HTR-8/SVneo (cell line): Measurements from ENCODE around the gene METTL18.

ENCODE experiments used
- DNase-seq: peaks from one replicate; pipeline ENCODE4 v3.0.0; 2011; ENCODE audit warnings: low spot score, mixed read lengths; ENCODE audit not compliant: insufficient read length
- FAIRE-seq: peaks from 2 replicates; lab custom pipeline; 2011; peaks lifted over from hg19 to GRCh38; lab: Jason Lieb, UNC

METTL18 gene

GRCh38 chr1:169788402-169788801, 6.3 kb downstream of the METTL18 start:
- DNase-seq = no peak
- no peak for FAIRE-seq

- FAIRE-seq (no peak), DNase-seq (no peak)
These were observed 7.7 kb downstream of the METTL18 start for GRCh38 chr1:169786974-169787373.

- no peak for FAIRE-seq
- DNase-seq = no peak
These were observed 9.4 kb downstream of the METTL18 start for GRCh38 chr1:169785267-169785666.

GRCh38 chr1:169784102-169784501, 10.6 kb downstream of the METTL18 start:
- DNase-seq (no peak), FAIRE-seq (no peak)

GRCh38 chr1:169782596-169782995, 12.1 kb downstream of the METTL18 start:
- DNase-seq (no peak), FAIRE-seq (no peak)

GRCh38 chr1:169779970-169780369, 14.7 kb downstream of the METTL18 start:
- FAIRE-seq = no peak
- DNase-seq = no peak

GRCh38 chr1:169779150-169779549, 15.6 kb downstream of the METTL18 start:
- no peak for DNase-seq
- FAIRE-seq = no peak

GRCh38 chr1:169776440-169776839, 18.3 kb downstream of the METTL18 start:
- no peak for DNase-seq
- FAIRE-seq = no peak

GRCh38 chr1:169768161-169768560, 26.5 kb downstream of the METTL18 start:
- FAIRE-seq = no peak
- no peak for DNase-seq

- FAIRE-seq (no peak), DNase-seq (no peak)
These were observed 29.0 kb downstream of the METTL18 start for GRCh38 chr1:169765580-169766331.

GRCh38 chr1:169764919-169765318, 29.8 kb downstream of the METTL18 start:
- no peak for DNase-seq
- no peak for FAIRE-seq

- FAIRE-seq = no peak
- DNase-seq = no peak
These were observed 32.0 kb downstream of the METTL18 start for GRCh38 chr1:169762699-169763098.

- no peak for FAIRE-seq
- no peak for DNase-seq
These were observed 35.7 kb downstream of the METTL18 start for GRCh38 chr1:169759038-169759437.

GRCh38 chr1:169753549-169753948, 41.2 kb downstream of the METTL18 start:
- DNase-seq (no peak), FAIRE-seq (no peak)

GRCh38 chr1:169750041-169750440, 44.7 kb downstream of the METTL18 start:
- FAIRE-seq (no peak), DNase-seq (no peak)

GRCh38 chr1:169746550-169746949, 48.2 kb downstream of the METTL18 start:
- no peak for DNase-seq
- no peak for FAIRE-seq

GRCh38 chr1:169745015-169745861, 49.5 kb downstream of the METTL18 start:
- no peak for FAIRE-seq
- DNase-seq = no peak
